ENCODE data around the gene FSTL5.

FSTL5 gene

DNA sequence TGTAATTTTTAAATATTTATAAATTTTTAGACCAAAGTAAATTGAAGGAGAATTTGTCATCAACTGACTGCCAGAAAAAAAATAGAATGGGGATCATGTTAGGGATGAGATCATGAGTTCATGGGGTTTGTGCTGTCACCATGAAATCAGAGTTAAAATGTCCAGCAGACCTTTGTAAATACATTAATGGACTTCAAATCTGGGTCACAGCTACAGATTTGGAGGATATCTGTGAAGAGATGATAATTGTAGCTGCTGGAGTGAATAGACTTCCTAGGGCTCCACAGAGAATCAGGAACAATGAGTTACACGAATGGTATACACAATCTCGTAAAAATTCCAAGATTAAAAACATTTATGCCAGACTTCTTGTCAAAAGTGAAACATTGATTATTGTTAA is 6.6 kb downstream of the FSTL5 start:
- DNase-seq (ENCODE audit: low spot score): no peak
- ChIA-PET CTCF (no interaction called here), POLR2A (ENCODE audit: low non-redundant PET) (no interaction called here)
- no peak overlapping the region for H3K27ac ChIP-seq
- TF ChIP-seq, protein P1, sequence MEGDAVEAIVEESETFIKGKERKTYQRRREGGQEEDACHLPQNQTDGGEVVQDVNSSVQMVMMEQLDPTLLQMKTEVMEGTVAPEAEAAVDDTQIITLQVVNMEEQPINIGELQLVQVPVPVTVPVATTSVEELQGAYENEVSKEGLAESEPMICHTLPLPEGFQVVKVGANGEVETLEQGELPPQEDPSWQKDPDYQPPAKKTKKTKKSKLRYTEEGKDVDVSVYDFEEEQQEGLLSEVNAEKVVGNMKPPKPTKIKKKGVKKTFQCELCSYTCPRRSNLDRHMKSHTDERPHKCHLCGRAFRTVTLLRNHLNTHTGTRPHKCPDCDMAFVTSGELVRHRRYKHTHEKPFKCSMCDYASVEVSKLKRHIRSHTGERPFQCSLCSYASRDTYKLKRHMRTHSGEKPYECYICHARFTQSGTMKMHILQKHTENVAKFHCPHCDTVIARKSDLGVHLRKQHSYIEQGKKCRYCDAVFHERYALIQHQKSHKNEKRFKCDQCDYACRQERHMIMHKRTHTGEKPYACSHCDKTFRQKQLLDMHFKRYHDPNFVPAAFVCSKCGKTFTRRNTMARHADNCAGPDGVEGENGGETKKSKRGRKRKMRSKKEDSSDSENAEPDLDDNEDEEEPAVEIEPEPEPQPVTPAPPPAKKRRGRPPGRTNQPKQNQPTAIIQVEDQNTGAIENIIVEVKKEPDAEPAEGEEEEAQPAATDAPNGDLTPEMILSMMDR (conservative IDR thresholded peaks at IDR 0.05; ENCODE audit: low read depth): no peak

DNA sequence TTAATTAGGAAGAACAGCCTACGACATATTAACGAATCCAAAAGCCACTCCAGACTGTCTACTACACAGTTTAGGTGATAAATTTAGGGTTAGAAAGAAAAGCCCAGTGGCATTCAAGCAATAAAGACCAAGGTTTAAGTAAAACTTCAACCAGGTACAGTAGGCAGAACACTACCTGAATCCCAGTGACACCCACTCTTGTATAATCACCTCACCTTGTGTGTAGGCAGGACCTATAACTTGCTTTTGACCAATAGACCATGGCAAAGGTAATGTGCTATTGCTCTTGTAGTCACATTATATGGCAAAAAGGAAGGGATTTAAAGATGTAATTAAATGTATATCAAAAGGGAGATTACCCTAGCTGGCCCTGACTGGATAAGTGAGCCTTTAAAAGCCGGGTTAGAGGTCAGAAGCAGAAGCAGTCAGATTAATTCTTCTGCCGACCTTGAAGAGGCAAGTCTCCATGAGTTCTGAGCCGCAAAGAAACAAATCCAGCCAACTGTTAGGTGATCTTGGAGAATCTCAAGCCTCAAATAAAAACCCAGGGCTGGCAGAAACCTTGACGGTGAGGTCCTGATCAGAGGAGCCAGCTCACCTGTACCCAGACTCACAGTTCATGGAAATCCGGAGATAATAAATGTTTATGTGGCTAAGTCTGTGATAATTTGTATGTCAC is 8.8 kb downstream of the FSTL5 start:
- no peak for DNase-seq (ENCODE audit: low spot score)
- ChIA-PET CTCF (no interaction called here), POLR2A (ENCODE audit: low non-redundant PET) (no interaction called here)
- no peak overlapping the region for H3K27ac ChIP-seq
- TF ChIP-seq, protein P1 (conservative IDR thresholded peaks at IDR 0.05; ENCODE audit: low read depth): no peak

DNA sequence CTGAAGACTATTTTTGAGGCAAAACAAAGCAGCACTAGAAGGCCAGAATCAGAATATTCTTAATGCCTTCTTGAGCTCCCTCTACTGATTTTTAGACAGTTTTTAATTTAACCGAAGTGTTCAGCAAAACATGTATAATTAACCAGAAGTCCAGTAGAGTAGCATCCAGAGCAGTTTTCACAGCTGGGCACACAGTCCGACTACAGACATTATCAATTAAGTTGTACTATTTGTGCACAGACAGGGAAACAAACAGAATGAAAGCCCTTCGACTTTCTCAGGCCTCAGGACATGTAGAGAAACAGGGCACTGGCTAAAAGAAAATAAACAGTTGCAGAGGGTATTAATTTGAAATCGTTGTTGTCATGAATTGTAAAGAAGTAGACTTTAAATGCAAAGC is 11.9 kb downstream of the FSTL5 start:
- DNase-seq (ENCODE audit: low spot score): no peak
- POLR2A ChIA-PET (ENCODE audit: low non-redundant PET): no interaction called here
- TF ChIP-seq, protein P1 (conservative IDR thresholded peaks at IDR 0.05; ENCODE audit: low read depth): no peak
- CTCF ChIA-PET: interaction anchor here (0.7 kb wide), 1 partner anchor 16 kb away, joined by 3 read pairs; no protein-coding TSS in a partner anchor
- H3K27ac ChIP-seq: no peak overlapping the region

DNA sequence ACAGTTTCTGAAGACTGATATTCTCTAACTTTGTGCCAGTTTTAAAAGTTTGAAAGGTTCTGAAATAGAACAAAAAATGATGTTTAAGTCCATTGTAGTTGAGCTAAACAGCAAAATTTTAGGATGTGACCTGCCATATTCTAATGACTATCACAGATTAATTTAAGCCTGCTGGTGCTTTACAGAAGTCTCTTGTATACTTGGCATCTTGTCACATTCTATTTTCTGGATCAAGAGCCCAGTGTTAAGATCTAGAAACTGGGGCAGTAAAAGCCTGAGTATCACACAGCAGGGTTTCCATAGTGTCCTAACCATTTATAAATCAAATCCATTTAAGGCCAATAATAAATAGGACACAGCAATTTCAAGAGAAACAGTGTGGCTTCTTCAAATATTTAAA is 12.4 kb downstream of the FSTL5 start:
- CTCF ChIA-PET: no interaction called here
- DNase-seq (ENCODE audit: low spot score): no peak
- POLR2A ChIA-PET (ENCODE audit: low non-redundant PET): no interaction called here

DNA sequence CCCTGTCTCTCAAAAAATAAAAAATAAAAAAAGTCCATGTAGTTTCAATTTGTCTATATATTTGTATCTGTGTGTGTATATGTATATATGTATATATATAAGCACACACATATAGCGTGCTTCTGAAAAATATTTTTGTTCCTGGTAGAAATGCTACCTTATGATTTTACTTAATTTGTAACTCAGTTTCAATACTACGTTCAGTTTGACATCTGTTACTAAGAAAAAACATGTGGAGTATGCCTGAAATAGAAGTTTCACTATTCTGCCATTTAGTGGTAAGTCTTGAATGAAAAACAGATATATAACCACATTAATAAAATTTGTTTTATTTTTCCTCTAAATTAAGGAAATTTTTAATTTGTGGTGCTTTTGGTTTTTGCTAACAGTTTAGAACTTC is 14.2 kb downstream of the FSTL5 start:
- TF ChIP-seq, protein P1 (conservative IDR thresholded peaks at IDR 0.05; ENCODE audit: low read depth): no peak
- ChIA-PET POLR2A (ENCODE audit: low non-redundant PET) (no interaction called here), CTCF (no interaction called here)
- H3K27ac ChIP-seq: no peak overlapping the region
- DNase-seq (ENCODE audit: low spot score): no peak

More for the DNA sequence above, 12.4 kb downstream of the FSTL5 start:
- TF ChIP-seq, protein P1 (conservative IDR thresholded peaks at IDR 0.05; ENCODE audit: low read depth): no peak
- H3K27ac ChIP-seq: no peak overlapping the region

DNA sequence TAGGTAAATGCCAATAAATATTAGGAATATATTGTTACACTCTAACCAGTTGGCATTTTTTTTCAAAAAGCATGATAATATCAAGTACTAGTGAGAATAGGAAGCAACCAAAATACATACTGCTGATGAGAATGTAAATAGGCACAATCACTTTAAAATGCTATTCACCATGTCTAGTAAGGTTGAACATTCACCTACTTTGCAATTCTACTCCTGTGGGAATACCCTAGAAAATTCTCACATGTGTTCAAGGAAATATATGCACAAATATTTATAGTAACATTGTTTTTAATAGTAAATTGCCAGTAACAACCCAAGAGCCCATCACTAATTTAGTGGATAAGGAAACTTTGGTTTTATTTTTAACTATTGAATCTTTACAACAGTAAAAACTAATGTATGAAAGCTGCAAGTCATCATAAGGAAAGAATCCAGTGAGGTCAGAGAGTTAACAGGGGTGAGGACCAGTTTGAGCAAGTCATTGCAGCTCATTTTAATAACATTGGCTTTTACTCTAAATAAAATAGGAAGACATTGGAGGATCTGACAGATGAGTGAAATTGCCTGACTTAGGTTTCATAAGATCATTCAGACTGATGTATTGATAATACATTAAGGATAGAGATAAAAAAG is 23.6 kb downstream of the FSTL5 start:
- CTCF ChIA-PET: no interaction called here
- no peak for DNase-seq (ENCODE audit: low spot score)
- POLR2A ChIA-PET (ENCODE audit: low non-redundant PET): no interaction called here
- H3K27ac ChIP-seq: no peak overlapping the region
- TF ChIP-seq, protein P1 (conservative IDR thresholded peaks at IDR 0.05; ENCODE audit: low read depth): no peak
